Ascending aorta (tissue), 2 donors: ENCODE results near the gene SLC49A4. TPM values are rescaled to one million over a fixed set of nuclear protein-coding genes. Genes with fewer than 3 reads are reported as not detected.

ENCODE experiments used
- DNase-seq, 2 donors: peaks; one replicate each; pipeline ENCODE4 v3.0.0-alpha.2; 2019; ENCODE audit warnings: low spot score in 2 of 2
- H3K27ac ChIP-seq, 2 donors: fragments of 200-600 bp; sonication (generic); one replicate each; pipeline ENCODE4 v1.5.1; 2016 to 2017; ENCODE audit warnings: mild to moderate bottlenecking in 1 of 2
- H3K27me3 ChIP-seq: fragments of 200-600 bp; sonication (generic); one replicate; pipeline ENCODE4 v1.5.1; 2017
- H3K36me3 ChIP-seq, 2 donors: fragments of 200-600 bp; sonication (generic); one replicate each; pipeline ENCODE4 v1.5.1; 2016
- H3K4me1 ChIP-seq, 2 donors: fragments of 200-600 bp; sonication (generic); one replicate each; pipeline ENCODE4 v1.5.1; 2016 to 2017; ENCODE audit warnings: mild to moderate bottlenecking in 1 of 2
- H3K4me3 ChIP-seq, 2 donors: fragments of 200-600 bp; sonication (generic); one replicate each; pipeline ENCODE4 v1.5.1; 2016 to 2017; ENCODE audit warnings: mild to moderate bottlenecking in 1 of 2
- H3K9me3 ChIP-seq, 2 donors: fragments of 200-600 bp; sonication (generic); one replicate each; pipeline ENCODE4 v1.5.1; 2016
- CTCF ChIP-seq, 3 experiments: fragments of 200-600 bp in 2 of 3; fragments of 450-650 bp in 1 of 3; sonication (generic) in 2 of 3; IDR thresholded peaks; one replicate each; pipeline ENCODE4 v1.5.1; 2016 to 2019; ENCODE audit warnings: antibody characterized with exemption in 3 of 3, mild to moderate bottlenecking in 1 of 3, moderate library complexity in 1 of 3
- intact Hi-C: fragments of 100-400 bp; cut with DNase I; formaldehyde crosslinking; loops from one replicate; pipeline ENCODE4 v1.15.1; 2023
- total RNA-seq: library from RNA; depleted of rRNA; stranded (reverse); fragments of >200 nt; gene quantifications from one replicate; pipeline ENCODE4 v1.1.0, GENCODE V29; 2016

SLC49A4 gene
- total RNA-seq, 1 donor from 2014 or later = 3.2 TPM

GRCh38 chr3:122917412-122917811 lies 122.5 kb downstream of the SLC49A4 start:
- TF ChIP-seq CTCF (IDR thresholded peaks at IDR 0.05) = no peak
- H3K36me3 ChIP-seq = no peaks in the 10 kb centered on the region
- no peaks in the 10 kb centered on the region for H3K27me3 ChIP-seq
- intact Hi-C loops = no loop called here
- no peak overlapping the region for H3K4me3 ChIP-seq
- no peak overlapping the region for H3K27ac ChIP-seq
- no peaks in the 10 kb centered on the region for H3K9me3 ChIP-seq
- H3K4me1 ChIP-seq = no peaks in the 10 kb centered on the region
- no peak for DNase-seq

DNA sequence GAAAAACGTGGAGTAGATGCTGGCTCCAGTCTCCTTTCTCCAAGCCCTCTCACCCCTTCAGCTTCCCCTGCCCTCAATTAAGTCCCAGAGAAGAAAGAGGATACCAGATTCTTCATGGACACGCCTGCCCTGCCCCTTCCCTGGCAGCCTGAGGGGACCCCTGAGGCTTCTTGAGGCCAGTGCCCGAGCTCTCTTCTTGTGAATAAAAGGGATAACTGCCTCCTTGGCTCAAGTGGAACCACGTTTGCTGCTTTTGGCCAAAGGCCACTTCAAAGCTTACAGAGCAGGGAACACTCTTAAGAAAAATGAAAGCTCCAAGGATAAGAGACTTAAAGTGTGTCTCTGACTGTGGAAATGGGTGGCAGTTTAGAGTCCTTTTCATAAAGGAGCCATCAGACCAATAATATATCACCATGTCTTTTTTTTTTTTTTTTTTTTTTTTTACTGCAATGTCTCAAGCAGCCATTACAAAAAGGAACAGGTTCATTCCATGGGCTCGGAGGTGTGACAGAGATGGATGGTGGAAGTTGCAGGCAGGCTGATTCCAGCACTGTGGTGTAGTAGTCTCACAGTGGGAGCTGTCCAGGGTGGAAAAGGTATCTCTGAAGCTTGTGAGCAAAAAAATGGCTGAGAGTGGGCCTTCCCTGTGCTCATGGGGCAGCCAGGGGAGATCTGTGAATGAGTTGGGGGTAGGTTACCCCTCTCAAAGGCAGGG lies 123.9 kb downstream of the SLC49A4 start:
- Histone ChIP-seq H3K36me3 (no peaks in the 10 kb centered on the region), H3K27ac (no peak overlapping the region), H3K4me1 (no peaks in the 10 kb centered on the region), H3K27me3 (no peaks in the 10 kb centered on the region), H3K9me3 (no peaks in the 10 kb centered on the region), H3K4me3 (no peak overlapping the region)
- peak in 1 of 2 donors; percentile 59 for DNase-seq
- no peak for TF ChIP-seq CTCF (IDR thresholded peaks at IDR 0.05)
- intact Hi-C loops = no loop called here

GRCh38 chr3:122919291-122919610 lies 124.4 kb downstream of the SLC49A4 start:
- DNase-seq = peak in 1 of 2 donors; percentile 53
- no peak for TF ChIP-seq CTCF (IDR thresholded peaks at IDR 0.05)
- Histone ChIP-seq H3K36me3 (no peaks in the 10 kb centered on the region), H3K9me3 (no peaks in the 10 kb centered on the region), H3K27me3 (no peaks in the 10 kb centered on the region), H3K4me1 (no peaks in the 10 kb centered on the region), H3K4me3 (no peak overlapping the region), H3K27ac (no peak overlapping the region)
- intact Hi-C loops = no loop called here

- H3K9me3 ChIP-seq = no peaks in the 10 kb centered on the region
- DNase-seq = peak in 1 of 2 donors; percentile 43
- no peak overlapping the region for H3K4me3 ChIP-seq
- H3K4me1 ChIP-seq = no peaks in the 10 kb centered on the region
- H3K36me3 ChIP-seq = no peaks in the 10 kb centered on the region
- no peaks in the 10 kb centered on the region for H3K27me3 ChIP-seq
- no peak overlapping the region for H3K27ac ChIP-seq
- intact Hi-C loops = no loop called here
- no peak for TF ChIP-seq CTCF (IDR thresholded peaks at IDR 0.05)
Observed at GRCh38 chr3:122920986-122921385, 126.1 kb downstream of the SLC49A4 start.

DNA sequence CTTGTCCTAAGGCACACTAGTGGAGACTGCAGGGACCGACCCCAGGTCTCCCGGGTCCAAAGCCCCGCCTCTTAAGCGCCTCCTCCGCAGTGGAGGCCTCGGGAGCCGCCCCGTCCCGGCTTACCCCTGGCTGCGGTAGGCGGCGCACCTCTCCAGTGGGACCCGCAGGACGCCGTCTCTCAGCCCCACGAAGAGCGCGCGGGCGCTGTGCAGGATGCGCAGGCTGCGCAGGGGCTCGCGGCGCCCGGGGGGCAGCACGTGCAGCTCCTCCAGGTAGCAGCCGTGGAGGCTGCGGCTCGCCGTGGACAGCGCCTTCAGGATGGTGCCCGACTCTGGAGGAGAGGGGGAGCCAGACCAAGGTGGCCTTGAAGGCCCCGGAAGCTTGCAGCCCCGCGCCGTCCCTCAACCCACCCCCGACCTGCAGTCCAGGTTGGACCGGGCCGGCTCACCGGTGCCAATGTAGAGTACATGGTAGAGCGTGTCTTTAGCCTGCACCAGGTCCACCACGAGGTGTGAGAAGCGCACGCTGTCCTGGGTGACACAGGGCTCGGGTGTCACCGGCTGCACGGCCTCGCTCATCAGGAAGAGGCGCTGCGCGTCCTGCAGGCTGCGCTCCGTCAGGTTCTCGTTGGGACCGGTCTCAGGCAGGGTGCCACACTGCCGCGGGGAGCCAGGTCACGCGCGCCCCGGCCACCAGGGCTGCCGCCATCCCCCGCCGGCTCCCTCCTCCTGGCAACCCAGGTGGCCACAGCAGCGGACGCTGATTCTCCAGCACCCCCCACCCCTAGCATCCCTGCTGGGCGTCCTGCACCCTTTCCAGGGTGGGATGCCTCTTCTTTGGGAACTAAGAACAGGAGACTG lies 127.2 kb downstream of the SLC49A4 start:
- no peak for TF ChIP-seq CTCF (IDR thresholded peaks at IDR 0.05)
- DNase-seq = peak in 1 of 2 donors; percentile 58
- intact Hi-C loops = no loop called here

More for the DNA sequence above, 127.2 kb downstream of the SLC49A4 start:
- H3K4me3 ChIP-seq = no peak overlapping the region
- H3K9me3 ChIP-seq = no peaks in the 10 kb centered on the region
- H3K27me3 ChIP-seq = no peaks in the 10 kb centered on the region
- no peak overlapping the region for H3K27ac ChIP-seq
- no peaks in the 10 kb centered on the region for H3K4me1 ChIP-seq
- H3K36me3 ChIP-seq = no peaks in the 10 kb centered on the region
